GM21515 (cell line): ENCODE measurements around the gene MICU1.
"Not testable (repeated sequence)": the region's sequence is repeated elsewhere in the genome, so short reads cannot be mapped to it uniquely, and the experiment has no call there.

ENCODE experiments used
- ATAC-seq: cut with Tn5 transposase; IDR thresholded peaks from one replicate; pipeline ENCODE4 v1.9.1; 2021; ENCODE audit not compliant: unreplicated experiment

Gene MICU1

DNA sequence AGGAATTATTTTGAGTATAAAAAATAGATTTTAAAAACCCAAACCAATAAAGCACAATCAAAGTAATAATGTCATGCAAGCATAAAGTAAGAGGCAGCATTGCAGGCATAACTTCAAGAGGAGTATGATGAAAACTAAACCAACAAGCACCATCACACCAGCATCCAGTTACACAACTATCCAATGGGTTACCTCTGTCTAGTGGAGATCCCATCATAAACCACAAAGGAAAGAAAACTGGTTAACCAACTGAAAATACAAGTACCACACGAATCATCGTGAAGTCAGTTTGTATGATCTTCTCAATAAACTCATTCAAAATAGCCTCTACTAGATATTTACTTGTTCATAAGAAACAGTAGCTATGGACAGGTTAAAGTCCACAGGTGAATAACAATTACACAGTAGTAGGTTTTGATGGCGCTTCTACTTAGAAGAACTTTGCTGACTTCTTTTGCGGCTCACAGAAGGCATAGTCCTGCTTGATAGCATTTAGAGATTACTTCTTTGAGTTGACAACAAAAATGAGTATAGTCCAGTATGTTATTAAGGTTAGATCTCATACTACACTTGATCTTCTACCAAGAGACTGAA is 116.6 kb downstream of the MICU1 start:
- no peak for ATAC-seq

- ATAC-seq: no peak
Observed at GRCh38 chr10:72508033-72508432, 117.8 kb downstream of the MICU1 start.

DNA sequence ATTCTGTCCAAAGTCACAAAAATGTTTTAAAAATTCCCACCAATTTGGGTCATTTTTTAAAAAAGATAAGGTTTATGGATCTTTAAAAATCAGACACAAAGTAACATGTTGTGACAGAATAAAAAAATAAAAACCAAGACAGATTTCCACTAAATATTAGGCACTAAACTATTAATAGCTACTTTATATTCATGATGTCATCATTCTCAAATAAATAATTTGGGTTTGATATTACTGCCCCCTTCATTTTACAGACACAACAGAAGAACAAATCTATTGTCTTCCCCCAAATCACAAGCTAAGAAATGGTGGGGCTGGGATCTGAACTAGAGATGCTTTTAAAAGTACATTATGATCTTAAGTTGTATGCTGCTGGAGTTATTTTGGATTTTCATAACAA is 119.4 kb downstream of the MICU1 start:
- no peak for ATAC-seq

DNA sequence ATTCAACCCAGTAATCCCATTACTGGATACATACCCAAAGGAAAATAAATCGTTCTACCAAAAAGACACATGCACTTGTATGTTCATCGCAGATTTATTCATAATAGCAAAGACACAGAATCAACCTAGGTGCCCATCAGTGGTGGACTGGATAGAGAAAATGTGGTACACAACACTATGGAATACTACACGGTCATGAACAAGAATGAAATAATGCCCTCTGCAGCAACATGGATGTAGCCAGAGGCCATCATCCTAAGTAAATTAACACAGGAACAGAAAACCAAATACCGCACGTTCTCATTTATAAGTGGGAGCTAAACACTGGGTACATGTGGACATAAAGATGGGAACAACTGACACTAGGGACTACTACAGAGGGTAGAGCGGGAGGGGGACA is 120.4 kb downstream of the MICU1 start:
- no peak for ATAC-seq

- ATAC-seq: no peak
Observed at GRCh38 chr10:72503694-72504438, 122.0 kb downstream of the MICU1 start.

DNA sequence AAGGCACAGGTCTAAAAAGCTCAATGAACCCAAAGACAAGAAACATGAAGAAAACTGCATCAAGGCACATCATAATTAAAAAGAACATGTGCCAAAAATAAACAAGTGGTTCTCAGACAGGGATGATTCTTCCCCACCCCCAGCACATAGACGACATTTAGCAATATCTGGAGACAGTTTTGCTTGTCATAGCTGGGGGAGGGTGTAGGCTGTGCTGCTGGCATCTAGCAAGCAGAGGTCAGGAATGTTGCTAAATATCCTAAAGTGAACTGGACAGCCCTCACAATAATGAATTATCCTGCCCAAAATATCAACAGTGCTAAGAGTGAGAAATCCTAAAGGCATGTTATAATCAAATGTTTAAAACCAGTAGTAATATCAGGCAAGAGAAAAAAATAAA is 122.6 kb downstream of the MICU1 start:
- ATAC-seq: no peak

DNA sequence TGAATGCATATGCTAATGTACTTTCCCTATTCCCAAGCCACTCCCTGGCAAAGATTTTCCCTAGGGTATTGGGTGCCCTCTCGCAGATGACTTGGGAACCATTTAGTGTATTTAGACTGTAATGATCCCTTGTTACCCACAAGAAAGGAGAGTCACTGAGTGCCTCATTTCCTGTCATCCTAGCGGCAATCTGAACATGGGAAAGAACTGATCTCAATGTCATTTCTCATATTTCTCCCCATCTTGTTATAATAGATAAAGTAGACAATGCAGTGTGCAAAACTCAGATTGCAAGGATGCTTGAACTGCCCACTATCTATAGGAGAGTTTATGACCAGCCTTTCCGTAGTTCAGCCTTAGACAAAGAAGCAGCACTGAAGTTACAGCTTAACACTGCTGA is 123.3 kb downstream of the MICU1 start:
- no peak for ATAC-seq

- no peak for ATAC-seq
Observed at GRCh38 chr10:72499701-72500100, 126.2 kb downstream of the MICU1 start.

- no peak for ATAC-seq
Observed at GRCh38 chr10:72490951-72491350, 134.9 kb downstream of the MICU1 start.

- ATAC-seq: no peak
Observed at GRCh38 chr10:72487521-72487920, 138.4 kb downstream of the MICU1 start.

DNA sequence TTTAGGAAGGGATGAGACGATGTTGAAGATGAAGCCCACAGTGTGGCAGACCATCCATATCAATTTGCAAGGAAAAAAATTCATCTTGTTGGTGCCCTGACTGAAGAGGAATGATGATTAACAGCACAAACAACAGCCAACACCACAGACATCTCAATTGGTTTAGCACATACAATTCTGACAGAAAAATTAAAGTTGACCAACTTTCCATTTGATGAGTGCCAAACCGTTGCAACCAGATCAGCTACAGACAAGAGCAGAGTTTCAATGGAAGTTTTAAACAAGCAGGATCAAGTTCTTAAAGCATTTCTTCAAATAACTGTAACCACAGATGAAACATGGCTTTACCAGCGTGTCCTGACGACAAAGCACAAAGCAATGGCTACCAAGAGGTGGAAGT is 138.8 kb downstream of the MICU1 start:
- ATAC-seq: no peak

DNA sequence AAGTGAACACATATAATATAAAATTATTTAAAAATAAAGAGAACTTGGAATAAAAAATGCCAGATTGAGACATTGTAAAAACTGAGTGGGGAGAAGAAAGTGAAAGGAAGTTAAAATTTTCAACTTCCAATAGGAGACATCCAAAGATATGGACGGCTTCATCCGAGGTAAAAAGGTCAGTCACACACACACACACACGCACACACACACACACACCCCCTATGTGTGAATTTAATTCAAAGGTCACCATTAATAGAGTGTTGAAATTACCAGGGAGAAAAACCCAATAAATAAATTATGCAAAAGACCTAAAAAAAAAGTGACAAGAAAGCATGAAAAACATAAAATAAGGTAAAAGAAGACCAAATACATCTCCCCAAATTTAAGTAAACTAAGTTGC is 140.2 kb downstream of the MICU1 start:
- no peak for ATAC-seq

DNA sequence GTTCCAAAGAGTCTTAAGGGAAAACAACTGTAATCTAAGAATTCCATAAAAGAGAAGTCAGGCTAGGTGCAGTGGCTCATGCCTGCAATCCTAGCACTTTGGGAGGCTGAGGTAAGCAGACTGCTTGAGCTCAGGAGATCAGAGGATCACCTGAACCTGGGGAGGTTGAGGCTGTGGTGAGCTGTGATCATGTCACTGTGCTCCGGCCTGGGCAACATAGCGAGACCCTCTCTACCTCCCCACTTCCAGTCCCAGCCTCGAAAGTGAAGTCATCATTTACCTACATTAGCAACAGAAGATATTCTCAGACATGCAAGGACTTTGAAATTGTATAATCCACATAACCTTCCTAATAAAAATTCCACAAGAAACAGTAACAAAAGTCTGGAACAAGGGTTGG is 141.4 kb downstream of the MICU1 start:
- ATAC-seq: no peak

- ATAC-seq: no peak
Observed at GRCh38 chr10:72483471-72483870, 142.4 kb downstream of the MICU1 start.

DNA sequence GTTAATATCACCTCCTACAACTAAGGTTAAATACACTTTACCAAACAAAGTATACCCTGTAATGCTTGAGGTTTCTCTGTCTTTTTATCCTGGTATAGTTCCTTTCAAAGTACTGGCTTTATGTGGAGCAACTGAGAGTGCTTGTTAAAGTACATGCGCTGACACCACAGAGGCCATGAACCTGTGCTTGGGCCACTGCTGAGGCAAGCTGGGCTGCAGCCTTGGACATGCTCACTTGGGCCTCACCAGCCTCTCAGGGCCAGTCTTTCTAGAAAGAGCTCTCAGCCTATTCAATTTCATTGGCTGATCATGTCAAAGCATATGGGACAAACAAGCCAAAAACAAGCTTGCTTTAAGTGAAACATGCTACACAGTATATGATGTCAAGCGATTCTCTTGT is 145.0 kb downstream of the MICU1 start:
- no peak for ATAC-seq

- ATAC-seq: no peak
Observed at GRCh38 chr10:72477463-72477862, 148.4 kb downstream of the MICU1 start.

GRCh38 chr10:72472306-72472705 is 153.6 kb downstream of the MICU1 start:
- ATAC-seq: no peak

DNA sequence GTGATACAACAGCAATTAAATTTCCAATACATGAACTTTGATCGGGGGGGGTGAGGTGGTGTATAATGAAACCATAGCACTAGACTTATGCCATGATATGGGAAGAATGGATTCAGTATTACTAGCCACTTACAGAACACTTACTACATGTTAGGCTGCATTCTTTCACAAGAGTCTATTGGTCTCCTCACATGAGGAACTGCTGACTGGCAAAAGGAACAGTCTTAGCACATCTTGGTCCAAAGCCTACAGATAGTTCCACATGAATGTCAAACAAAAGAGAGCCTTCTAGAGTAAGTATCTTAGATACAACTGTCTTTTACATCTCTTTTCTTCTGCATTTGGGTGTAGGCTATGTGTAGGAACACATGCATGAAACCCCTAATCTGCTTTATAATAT is 155.2 kb downstream of the MICU1 start:
- ATAC-seq: no peak

GRCh38 chr10:72467064-72467463 is 158.8 kb downstream of the MICU1 start:
- not testable (repeated sequence) for ATAC-seq

GRCh38 chr10:72466018-72466417 is 159.9 kb downstream of the MICU1 start:
- no peak for ATAC-seq

DNA sequence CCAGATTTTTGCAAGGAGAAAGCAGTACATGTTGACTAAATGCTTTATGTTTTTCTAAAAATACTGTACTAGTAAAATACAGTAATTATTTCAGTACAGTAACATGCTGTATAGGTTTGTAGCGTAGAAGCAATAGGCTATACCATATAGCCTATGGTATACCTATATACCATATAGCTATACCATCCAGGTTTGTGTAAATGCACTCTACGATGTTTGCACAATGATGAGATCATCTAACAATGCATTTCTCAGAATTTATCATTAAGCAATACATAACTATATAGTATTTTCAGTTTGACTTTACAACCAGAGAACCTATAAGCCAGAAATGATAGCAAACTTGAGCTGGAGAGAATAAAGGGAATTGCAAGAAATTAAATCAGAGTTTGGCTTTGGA is 161.4 kb downstream of the MICU1 start:
- ATAC-seq: no peak

- no peak for ATAC-seq
Observed at GRCh38 chr10:72462261-72462660, 163.6 kb downstream of the MICU1 start.

DNA sequence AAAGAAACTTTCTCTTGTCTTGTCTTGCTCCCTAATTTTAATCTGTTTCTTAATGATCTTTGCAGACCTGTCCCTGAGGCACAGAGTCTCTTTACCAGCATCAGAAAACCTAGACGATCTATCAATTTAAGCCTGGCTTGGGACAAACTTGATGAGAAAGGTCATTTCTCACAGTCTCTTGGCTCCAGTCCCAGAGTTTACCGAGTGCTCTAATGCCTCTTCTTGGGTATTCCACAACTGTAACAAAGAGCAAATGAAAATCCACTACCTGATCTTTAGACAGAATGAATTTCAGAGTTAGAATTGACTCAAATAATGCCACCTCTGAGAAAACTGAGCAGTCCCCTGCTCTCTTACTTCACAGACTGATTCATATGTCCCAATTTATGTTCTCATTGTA is 164.8 kb downstream of the MICU1 start:
- ATAC-seq: no peak
